GM12872 (cell line): ENCODE results near the gene SEC22C.

ENCODE experiments used
- TF ChIP-seq, protein P1 (sequence below): IDR thresholded peaks from 3 replicates; pipeline ENCODE4 v1.5.1; 2011; ENCODE audit warnings: low read depth, mild to moderate bottlenecking, low read length, moderate library complexity; ENCODE audit not compliant: insufficient read depth

The SEC22C gene

DNA sequence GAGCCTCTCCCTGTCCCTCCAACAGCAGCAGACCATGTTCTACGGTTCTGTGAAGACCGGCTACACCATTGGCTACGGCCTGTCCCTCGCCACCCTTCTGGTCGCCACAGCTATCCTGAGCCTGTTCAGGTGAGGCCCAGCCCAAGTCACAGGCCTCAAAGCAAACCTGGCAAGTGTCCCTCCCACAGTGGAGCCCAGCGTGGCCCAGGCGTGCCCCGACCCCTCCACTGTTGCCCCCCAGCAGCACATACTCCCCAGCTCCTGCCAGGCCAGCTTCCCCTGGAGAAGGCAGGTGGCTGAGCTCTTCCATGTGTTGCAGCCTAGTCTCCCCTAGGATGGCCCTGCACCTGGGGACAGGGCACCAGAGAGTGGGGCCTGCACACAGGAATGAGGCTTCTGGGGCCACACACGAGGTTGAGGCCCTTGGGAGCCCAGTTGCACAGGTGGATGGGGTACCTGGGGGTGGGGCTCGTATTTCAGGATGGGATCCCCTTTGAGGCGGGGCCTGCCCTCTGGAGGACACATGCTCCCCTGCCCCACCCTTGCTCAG is 54.3 kb downstream of the SEC22C start:
- TF ChIP-seq, protein P1, sequence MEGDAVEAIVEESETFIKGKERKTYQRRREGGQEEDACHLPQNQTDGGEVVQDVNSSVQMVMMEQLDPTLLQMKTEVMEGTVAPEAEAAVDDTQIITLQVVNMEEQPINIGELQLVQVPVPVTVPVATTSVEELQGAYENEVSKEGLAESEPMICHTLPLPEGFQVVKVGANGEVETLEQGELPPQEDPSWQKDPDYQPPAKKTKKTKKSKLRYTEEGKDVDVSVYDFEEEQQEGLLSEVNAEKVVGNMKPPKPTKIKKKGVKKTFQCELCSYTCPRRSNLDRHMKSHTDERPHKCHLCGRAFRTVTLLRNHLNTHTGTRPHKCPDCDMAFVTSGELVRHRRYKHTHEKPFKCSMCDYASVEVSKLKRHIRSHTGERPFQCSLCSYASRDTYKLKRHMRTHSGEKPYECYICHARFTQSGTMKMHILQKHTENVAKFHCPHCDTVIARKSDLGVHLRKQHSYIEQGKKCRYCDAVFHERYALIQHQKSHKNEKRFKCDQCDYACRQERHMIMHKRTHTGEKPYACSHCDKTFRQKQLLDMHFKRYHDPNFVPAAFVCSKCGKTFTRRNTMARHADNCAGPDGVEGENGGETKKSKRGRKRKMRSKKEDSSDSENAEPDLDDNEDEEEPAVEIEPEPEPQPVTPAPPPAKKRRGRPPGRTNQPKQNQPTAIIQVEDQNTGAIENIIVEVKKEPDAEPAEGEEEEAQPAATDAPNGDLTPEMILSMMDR: no peak

DNA sequence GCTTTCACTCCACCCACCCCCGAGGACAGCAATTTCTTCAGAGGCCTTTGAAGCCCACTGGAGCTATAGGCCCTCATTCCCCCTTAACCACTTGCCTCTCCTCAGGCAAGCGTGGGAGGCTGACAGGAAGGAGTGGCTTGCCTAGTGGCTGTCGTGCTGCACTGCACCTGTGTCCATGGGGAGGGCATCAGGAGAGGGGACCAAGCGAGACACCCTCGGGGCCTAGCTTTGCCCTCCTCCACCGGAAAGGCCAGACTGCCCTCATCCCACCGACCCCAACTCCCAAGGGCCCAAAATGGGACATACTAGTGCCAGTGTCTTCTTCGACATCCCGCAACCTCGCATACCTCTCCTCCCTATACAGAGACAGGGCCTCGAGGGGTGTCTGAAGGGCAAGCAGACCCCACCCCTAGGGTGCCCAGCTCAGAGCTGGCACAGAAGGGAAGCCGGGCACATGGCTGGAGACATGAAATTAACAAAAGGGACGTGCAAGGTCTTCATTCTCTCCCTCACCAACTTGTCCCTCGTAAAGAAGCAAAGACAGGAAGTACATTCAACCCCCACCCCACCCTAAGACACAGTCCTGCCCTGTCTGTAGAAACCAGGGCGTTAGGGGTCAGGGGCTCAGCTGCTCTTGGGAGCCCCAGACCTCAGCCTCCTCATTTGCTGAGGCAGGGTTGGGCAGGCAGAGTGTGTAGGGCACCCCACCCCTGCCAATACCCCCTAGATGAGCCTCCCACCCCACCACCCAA is 55.0 kb downstream of the SEC22C start:
- TF ChIP-seq, protein P1: peak; percentile 44; the same call in 2 of the 3 replicates

DNA sequence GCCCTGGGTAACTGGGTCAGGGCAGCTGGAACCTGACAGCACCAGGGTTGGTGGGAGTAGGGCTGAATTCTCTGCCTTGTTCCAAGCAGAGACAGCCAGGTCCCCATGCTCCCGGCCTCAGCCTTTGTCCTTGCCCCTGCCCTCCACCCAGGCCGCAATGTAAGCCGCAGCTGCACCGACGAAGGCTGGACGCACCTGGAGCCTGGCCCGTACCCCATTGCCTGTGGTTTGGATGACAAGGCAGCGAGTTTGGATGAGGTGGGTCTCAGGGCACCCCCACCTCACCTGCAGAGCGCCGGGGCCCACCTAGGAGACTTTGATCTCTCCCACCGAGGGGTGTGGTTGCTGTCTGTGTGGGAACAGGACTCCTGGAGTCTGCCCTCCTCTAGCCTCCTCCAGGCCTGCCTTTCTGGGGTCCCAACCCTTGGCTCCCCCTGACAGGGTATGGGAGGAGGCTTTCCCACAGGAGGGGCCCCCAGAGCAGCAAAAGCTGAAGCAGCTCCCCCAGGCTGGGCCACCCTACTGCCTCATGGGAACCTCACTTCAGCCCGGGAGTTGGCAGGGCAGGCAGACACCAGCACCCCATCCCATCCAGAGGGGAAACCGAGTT is 55.9 kb downstream of the SEC22C start:
- TF ChIP-seq, protein P1: no peak

DNA sequence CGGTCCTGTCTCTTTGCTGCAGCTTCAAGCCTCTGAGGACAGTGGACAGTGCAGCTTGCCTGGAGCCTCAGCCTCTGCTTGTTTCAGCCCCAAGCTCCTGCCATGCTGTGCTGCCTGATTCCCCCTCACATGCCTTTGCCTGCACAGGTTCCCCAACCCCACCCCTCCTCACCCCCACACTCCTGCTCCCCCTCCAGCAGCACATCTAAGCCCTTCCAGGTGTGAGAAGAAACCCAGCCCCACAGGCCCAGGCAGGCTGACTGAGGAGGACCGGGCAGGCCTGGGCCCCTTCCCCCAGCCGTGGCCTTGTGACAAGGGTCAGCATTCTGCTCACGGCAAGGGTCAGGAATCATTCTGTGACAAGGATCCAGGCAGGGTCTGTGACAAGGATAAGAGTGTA is 56.6 kb downstream of the SEC22C start:
- TF ChIP-seq, protein P1: no peak

DNA sequence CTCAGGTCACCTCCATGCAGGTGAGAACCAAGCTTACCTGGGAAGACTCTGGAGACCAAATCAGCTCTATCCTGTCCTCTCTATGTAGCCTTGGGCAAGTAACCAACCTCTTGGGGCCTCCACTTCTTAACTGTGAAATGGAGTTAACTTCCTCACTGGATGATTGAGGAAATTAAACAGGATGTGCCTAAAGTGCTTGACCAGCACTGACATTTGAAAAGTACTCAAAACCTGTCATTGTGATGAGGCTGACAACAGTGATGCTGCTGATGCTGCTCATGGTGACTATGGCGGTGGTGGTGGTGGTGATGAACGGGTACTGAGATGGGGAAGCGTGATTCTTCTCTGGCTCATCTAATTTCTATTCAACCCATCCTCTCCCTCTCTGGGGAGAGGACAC is 57.0 kb downstream of the SEC22C start:
- TF ChIP-seq, protein P1: no peak

DNA sequence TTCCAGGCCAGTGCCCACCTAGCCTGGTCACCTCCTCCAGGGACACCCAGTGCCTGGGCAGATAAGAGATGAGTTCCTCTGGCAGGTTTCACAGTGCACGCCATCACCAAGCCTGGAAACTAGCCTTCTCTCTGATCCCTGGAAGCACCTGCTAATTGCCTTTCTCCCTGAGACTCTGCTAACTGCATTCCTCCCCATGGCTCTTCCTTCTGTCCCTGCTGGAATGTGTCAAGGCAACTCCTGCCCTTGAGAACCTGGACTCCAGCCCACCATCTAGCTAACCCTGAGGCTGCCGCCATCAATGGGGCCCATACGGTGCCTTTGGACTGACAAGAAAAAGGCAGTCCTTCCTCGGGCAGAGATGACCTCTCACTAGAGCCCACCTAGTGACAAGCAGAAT is 60.9 kb downstream of the SEC22C start:
- TF ChIP-seq, protein P1: no peak

DNA sequence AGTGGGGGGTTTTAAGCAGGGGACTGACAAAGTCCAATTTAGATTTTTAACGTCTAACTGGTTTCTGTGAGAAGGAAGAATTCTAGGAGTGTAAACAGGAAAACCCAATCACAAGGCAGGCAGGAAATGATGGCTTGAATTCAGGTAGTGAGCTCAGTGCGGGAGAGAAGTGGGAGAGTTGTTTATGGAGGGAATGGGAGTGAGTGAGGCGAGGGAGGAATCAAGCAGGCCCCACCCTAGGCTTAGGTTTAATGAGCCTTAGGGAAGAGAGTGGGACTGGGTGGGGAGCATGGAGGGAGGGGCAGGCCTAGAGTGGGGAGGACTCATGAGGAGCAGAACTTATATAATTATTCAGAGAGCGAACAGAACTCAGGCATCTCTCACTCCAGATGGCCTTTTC is 61.4 kb downstream of the SEC22C start:
- TF ChIP-seq, protein P1: no peak
